Measurements from ENCODE around the gene ZNF664. TPM values are rescaled to one million over a fixed set of nuclear protein-coding genes. Genes with fewer than 3 reads are reported as not detected.

ZNF664 gene
- total RNA-seq, 1 donor from 2014 or later: 198 TPM

DNA sequence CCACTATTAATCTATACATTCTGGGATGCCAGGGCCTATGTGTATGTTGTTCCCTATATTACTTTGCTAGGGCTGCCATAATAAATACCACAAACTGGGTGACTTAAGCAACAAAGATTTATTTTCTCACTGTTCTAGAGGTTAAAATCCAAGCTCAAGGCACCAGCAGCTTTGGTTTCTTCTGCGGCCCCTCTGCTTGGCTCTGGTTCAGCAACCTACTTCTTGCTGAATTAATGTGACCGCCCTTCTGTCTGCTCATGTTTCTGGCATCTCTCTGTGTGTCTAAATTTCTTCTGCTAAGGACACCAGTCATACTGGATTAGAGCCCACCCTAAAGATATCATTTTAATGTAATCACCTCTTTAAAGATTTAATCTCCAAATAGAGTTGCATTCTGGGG, 84.7 kb downstream of the ZNF664 start:
- DNase-seq (ENCODE audit: low spot score, unreplicated experiment): no peak
- no peaks in the 10 kb centered on the region for H3K9me3 Mint-ChIP-seq (ENCODE audit: low read depth)
- no peak for TF ChIP-seq CTCF (IDR thresholded peaks at IDR 0.05; ENCODE audit: unreplicated experiment)
- no peaks in the 10 kb centered on the region for H3K27me3 Mint-ChIP-seq
- H3K4me3 Mint-ChIP-seq (ENCODE audit: low read depth): no peak overlapping the region
- H3K27ac Mint-ChIP-seq: no peak overlapping the region
- H3K36me3 Mint-ChIP-seq (ENCODE audit: insufficient read depth): no peaks in the 10 kb centered on the region
- H3K4me1 Mint-ChIP-seq (ENCODE audit: low read depth): peaks cover 5% of the 10 kb centered on the region

- Mint-ChIP-seq H3K4me1 (ENCODE audit: low read depth) (peaks cover 1% of the 10 kb centered on the region), H3K36me3 (ENCODE audit: insufficient read depth) (no peaks in the 10 kb centered on the region), H3K27ac (no peak overlapping the region), H3K4me3 (ENCODE audit: low read depth) (no peak overlapping the region), H3K27me3 (no peaks in the 10 kb centered on the region), H3K9me3 (ENCODE audit: low read depth) (no peaks in the 10 kb centered on the region)
- DNase-seq (ENCODE audit: low spot score, unreplicated experiment): no peak
- TF ChIP-seq CTCF (IDR thresholded peaks at IDR 0.05; ENCODE audit: unreplicated experiment): no peak
Measured at GRCh38 chr12:124059752-124060151, 86.7 kb downstream of the ZNF664 start.

Other genes starting within 250 kb of the ZNF664 start
- gene DNAH10, start 210.9 kb upstream of the ZNF664 start, total RNA-seq: 0.47 and 1.0 TPM in 2 replicates
- 57.0 and 59.1 TPM in 2 replicates for gene CCDC92, start 384 bp upstream of the ZNF664 start, total RNA-seq